ENCODE data around the gene FASLG.

GRCh38 chr1:172671591-172671990 lies 12.7 kb downstream of the FASLG start:
- TF ChIP-seq EZH2 (IDR thresholded peaks at IDR 0.05; ENCODE audit: borderline replicate concordance, low read length) (no peak), CTCF (IDR thresholded peaks at IDR 0.05; ENCODE audit: low read length) (no peak)
